ENCODE data around the gene CRBN. TPM values are rescaled to one million over a fixed set of nuclear protein-coding genes. Genes with fewer than 3 reads are reported as not detected.

Gene CRBN
- total and polyA plus RNA-seq, 2 of the 13 experiments (the other 11 are each of a cell fraction or from before 2014, with no cell fraction given): 30.8 to 36.1 TPM

DNA sequence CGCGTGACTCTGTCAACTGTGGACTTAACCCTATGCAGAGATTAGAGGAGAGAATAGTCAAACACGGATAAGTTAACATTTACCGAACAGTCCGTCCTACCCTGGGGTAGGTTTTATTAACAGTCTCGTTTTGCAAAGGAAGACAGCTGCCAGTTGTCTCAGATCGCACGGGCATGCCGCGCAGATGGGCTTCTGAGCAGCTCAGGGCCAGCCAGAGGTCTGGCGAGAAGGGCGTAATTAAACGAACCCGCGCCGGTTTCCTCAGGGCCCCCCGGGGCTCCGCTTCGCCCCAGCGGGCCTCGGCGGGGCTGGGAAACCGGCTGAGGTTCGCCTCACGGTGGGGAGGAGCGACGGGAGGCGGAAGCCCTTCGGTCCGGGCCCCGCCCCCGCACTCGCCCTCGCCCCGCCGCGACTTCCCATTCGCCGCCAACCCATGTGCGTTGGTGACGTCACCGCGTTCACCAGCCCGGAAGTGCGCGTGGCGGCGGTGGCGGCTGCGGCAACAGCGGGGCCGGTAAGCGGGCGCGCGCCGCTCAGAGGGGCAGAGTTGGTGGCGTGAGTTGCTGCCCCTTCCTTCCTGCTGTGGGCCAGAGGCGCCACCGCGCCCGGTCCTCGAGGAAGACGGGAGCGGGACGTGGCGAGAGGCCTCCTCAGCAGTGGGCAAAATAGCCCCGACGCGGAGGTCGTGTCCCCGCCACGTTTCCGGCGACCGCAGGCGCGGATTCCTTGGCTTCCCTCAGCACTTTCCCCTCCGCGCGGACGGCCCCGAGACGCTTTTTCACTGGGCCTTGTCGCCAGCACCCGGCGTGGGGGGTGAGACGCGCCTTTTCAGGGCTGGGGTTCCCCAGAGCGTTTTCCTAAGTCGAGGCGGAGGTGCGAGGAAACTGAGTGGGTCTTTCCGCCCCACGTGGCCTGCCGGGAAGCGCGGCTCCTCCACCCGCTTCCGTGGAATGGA, 52.7 kb downstream of the CRBN start, which contains the start of gene TRNT1 (continued):
- no peak for TF ChIP-seq ZNF484 (CRISPR knock-in tag; IDR thresholded peaks at IDR 0.05; ENCODE audit: borderline replicate concordance, low read depth)
- peak; percentile 73; the same call in 1 of the 2 replicates for TF ChIP-seq ZNF550 (CRISPR knock-in tag; IDR thresholded peaks at IDR 0.05; ENCODE audit: borderline replicate concordance)
- TF ChIP-seq SP1 (IDR thresholded peaks at IDR 0.05): no peak
- TF ChIP-seq SP1 (CRISPR knock-in tag; IDR thresholded peaks at IDR 0.05): no peak
- no peak for TF ChIP-seq IKZF1 (IDR thresholded peaks at IDR 0.05)
- TF ChIP-seq ZNF703 (CRISPR knock-in tag; IDR thresholded peaks at IDR 0.05; ENCODE audit: borderline replicate concordance): 0 out of 2 replicates have a peak, but pooled peaks have one; percentile 44
- peak in 1 of 2 experiments; percentile 52; a peak in 1 of 4 replicates for TF ChIP-seq KLF16 (CRISPR knock-in tag; IDR thresholded peaks at IDR 0.05)
- no peak for TF ChIP-seq EP300 (IDR thresholded peaks at IDR 0.05; ENCODE audit: low read depth in 2 of 2, low read length in 2 of 2)
- no peak for TF ChIP-seq EP300 (CRISPR knock-in tag; IDR thresholded peaks at IDR 0.05; ENCODE audit: borderline replicate concordance)
- TF ChIP-seq ZFYVE20 (CRISPR knock-in tag; IDR thresholded peaks at IDR 0.05; ENCODE audit: borderline replicate concordance, low read depth): no peak
- TF ChIP-seq, protein P1, sequence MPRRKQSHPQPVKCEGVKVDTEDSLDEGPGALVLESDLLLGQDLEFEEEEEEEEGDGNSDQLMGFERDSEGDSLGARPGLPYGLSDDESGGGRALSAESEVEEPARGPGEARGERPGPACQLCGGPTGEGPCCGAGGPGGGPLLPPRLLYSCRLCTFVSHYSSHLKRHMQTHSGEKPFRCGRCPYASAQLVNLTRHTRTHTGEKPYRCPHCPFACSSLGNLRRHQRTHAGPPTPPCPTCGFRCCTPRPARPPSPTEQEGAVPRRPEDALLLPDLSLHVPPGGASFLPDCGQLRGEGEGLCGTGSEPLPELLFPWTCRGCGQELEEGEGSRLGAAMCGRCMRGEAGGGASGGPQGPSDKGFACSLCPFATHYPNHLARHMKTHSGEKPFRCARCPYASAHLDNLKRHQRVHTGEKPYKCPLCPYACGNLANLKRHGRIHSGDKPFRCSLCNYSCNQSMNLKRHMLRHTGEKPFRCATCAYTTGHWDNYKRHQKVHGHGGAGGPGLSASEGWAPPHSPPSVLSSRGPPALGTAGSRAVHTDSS (CRISPR knock-in tag; conservative IDR thresholded peaks at IDR 0.05): no peak
- 0 out of 2 replicates have a peak, but pooled peaks have one; percentile 4 for TF ChIP-seq STAG1 (CRISPR knock-in tag; IDR thresholded peaks at IDR 0.05)
- peak; percentile 74; the same call in 1 of the 2 replicates for TF ChIP-seq TMF1 (CRISPR knock-in tag; IDR thresholded peaks at IDR 0.05; ENCODE audit: low read depth)
- TF ChIP-seq FLYWCH1 (CRISPR knock-in tag; IDR thresholded peaks at IDR 0.05): no peak
- no peak for TF ChIP-seq CHD2 (IDR thresholded peaks at IDR 0.05; ENCODE audit: low read depth, low read length)
- no peak for TF ChIP-seq ZNF644 (CRISPR knock-in tag; IDR thresholded peaks at IDR 0.05; ENCODE audit: low read depth)
- TF ChIP-seq, protein P2, sequence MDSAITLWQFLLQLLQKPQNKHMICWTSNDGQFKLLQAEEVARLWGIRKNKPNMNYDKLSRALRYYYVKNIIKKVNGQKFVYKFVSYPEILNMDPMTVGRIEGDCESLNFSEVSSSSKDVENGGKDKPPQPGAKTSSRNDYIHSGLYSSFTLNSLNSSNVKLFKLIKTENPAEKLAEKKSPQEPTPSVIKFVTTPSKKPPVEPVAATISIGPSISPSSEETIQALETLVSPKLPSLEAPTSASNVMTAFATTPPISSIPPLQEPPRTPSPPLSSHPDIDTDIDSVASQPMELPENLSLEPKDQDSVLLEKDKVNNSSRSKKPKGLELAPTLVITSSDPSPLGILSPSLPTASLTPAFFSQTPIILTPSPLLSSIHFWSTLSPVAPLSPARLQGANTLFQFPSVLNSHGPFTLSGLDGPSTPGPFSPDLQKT (CRISPR knock-in tag; IDR thresholded peaks at IDR 0.05; ENCODE audit: borderline replicate concordance): no peak
- TF ChIP-seq, protein P3, sequence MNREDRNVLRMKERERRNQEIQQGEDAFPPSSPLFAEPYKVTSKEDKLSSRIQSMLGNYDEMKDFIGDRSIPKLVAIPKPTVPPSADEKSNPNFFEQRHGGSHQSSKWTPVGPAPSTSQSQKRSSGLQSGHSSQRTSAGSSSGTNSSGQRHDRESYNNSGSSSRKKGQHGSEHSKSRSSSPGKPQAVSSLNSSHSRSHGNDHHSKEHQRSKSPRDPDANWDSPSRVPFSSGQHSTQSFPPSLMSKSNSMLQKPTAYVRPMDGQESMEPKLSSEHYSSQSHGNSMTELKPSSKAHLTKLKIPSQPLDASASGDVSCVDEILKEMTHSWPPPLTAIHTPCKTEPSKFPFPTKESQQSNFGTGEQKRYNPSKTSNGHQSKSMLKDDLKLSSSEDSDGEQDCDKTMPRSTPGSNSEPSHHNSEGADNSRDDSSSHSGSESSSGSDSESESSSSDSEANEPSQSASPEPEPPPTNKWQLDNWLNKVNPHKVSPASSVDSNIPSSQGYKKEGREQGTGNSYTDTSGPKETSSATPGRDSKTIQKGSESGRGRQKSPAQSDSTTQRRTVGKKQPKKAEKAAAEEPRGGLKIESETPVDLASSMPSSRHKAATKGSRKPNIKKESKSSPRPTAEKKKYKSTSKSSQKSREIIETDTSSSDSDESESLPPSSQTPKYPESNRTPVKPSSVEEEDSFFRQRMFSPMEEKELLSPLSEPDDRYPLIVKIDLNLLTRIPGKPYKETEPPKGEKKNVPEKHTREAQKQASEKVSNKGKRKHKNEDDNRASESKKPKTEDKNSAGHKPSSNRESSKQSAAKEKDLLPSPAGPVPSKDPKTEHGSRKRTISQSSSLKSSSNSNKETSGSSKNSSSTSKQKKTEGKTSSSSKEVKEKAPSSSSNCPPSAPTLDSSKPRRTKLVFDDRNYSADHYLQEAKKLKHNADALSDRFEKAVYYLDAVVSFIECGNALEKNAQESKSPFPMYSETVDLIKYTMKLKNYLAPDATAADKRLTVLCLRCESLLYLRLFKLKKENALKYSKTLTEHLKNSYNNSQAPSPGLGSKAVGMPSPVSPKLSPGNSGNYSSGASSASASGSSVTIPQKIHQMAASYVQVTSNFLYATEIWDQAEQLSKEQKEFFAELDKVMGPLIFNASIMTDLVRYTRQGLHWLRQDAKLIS (CRISPR knock-in tag; IDR thresholded peaks at IDR 0.05): no peak; the same call in 1 of the 2 replicates
- TF ChIP-seq ZNF773 (CRISPR knock-in tag; IDR thresholded peaks at IDR 0.05; ENCODE audit: borderline replicate concordance): peak; percentile 11; the same call in 1 of the 2 replicates
- TF ChIP-seq ZNF12 (CRISPR knock-in tag; IDR thresholded peaks at IDR 0.05): no peak
- TF ChIP-seq HCFC1 (IDR thresholded peaks at IDR 0.05; ENCODE audit: low read depth, low read length): no peak; the same call in 1 of the 2 replicates
- peak; percentile 92 for TF ChIP-seq POLR2G (IDR thresholded peaks at IDR 0.05; ENCODE audit: low read depth, low read length)
- peak; percentile 79 for TF ChIP-seq MXD4 (CRISPR knock-in tag; IDR thresholded peaks at IDR 0.05)
- peak; percentile 81 for TF ChIP-seq GATAD1 (CRISPR knock-in tag; IDR thresholded peaks at IDR 0.05)

Data from HepG2 (cell line).